Measurements from ENCODE around the gene SNTB2. TPM values are rescaled to one million over a fixed set of nuclear protein-coding genes. Genes with fewer than 3 reads are reported as not detected.

Gene SNTB2
- total RNA-seq, 1 donor from 2014 or later: 91.0 TPM

GRCh38 chr16:69182730-69183416 lies 4.1 kb upstream of the SNTB2 start:
- no peak for DNase-seq

DNA sequence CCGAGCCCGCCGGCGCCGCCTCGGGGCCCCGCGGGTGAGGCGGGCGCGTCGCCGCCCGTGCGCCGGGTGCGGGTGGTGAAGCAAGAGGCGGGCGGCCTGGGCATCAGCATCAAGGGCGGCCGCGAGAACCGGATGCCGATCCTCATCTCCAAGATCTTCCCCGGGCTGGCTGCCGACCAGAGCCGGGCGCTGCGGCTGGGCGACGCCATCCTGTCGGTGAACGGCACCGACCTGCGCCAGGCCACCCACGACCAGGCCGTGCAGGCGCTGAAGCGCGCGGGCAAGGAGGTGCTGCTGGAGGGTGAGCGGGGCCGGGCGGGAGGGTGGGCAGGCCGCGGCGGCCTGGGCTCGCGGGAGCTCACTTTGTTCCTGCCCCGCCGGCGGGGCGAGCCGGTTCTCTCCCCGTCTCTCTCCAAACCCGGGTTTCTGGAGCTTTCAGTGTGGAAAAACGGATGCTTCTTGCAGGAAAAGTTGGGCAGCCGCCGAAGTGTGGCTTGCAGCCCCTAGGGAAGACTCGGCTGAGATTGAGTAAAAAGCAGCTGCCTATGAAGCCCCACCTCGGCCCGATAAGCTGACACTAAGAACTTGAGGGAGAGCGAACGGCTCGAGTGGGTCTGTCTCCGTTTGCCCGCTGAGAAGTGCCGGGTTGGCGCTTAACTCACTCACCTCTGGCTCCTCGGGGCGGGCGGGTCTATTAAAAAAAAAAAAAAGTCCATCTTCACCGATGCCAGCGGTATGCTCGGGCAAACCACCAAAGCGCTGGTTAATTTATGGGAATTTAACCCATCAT lies 677 bp downstream of the SNTB2 start:
- DNase-seq: peak; percentile 54

DNA sequence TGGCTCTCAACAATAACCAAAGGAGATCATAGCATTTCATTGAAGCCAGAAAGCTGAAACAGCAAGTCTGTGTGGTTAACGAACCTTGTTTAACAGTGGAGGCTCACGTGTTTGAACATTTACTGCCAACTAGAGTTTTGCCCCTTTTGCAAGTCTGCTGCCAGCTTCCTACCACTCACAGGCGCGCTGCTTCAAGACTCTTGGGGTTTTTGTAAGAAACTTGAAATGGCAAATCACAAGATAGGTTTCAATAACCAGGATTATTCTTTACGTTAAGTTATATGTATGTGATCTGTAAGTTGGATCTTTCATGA lies 1.2 kb downstream of the SNTB2 start:
- DNase-seq: peak; percentile 60

DNA sequence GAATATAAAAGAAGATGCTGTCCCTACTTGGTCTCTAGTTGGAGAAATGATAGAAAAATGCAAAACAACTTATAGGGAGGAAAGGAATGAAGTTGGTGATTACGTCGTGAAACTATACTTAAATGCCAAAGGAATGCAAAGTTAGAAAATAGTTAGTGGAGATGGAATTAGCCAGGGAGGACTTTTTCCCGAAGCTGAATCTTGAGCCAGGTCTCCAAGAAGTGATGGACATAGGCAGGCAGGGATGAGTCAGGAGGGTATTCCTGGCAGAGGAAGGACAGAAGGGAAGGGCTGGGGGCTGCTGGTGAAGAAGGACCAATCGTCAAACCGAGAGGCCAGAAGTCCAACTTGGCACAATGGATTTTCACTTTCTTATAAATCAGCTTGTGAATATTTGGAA lies 1.8 kb downstream of the SNTB2 start:
- DNase-seq: peak; percentile 58

- no peak for DNase-seq
Measured at GRCh38 chr16:69190046-69190588, 3.2 kb downstream of the SNTB2 start.

GRCh38 chr16:69190598-69190997 lies 3.6 kb downstream of the SNTB2 start:
- no peak for DNase-seq

- DNase-seq: no peak
Measured at GRCh38 chr16:69191136-69191535, 4.2 kb downstream of the SNTB2 start.

DNA sequence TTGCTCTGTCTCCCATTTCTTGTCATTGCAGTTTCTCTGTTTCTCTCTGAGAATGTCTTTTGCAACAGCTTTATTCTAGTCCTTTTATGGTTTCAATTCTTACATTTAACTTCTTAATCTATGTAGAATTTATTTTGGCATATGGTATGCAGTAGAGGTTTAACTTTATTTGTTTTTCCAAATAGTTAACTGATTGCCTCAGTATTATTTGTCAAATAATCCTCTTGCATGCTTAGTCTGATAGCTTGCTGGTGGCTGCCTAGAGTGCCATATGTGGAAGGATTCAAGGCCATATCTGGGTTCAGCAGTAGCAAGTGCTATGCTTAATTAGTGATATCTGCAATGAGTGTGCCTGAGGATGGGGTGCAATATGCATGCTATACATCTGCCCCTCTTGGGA lies 6.9 kb downstream of the SNTB2 start:
- no peak for DNase-seq

DNA sequence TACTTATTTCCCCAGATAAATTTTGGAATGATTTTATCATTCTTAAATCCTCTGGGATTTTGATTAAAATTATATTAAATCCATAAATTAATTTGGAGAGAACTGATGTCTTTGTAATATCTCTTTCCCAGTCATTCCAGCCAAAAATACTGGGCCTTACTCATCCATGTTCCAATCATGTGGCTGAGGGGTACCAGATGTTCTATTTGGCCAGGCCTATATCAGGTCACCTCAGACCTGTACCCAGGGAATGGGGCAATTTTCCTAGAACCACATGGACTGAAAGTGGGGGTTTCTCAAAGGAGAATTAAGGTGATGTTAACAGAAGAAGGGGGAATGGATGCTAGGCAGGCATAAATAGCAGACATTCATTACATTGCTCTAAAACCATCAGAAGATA lies 7.5 kb downstream of the SNTB2 start:
- no peak for DNase-seq

DNA sequence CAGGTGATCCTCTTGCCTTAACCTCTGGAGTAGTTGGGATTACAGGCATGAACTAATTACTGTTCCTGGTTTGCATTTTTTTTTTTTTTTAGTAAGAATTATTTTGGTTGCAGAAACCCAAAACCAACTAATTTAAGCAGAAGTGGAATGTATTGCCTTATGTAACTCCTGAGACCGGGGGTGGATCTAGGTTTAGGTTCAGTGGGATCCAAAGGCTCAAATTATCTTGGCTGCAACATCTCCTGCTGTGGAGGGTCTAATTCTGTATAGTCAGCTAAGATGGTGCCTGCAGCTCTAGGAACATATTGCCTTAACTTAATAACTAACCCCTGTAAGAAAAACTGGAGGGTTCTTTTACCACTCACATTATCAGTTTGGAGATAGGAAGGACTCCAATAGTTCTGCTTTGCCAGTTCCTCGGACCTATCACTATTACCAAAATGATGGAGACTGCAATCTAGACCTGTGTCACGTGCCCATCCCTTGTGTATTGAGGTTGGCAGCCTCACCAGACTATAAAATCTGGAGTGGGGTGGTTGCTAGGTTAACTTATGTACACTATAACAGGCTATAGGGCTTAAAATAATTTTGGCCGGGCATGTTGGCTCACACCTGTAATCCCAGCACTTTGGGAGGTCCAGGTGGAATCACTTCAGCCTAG lies 8.5 kb downstream of the SNTB2 start:
- DNase-seq: no peak

- DNase-seq: no peak
Measured at GRCh38 chr16:69197573-69197972, 10.6 kb downstream of the SNTB2 start.

DNA sequence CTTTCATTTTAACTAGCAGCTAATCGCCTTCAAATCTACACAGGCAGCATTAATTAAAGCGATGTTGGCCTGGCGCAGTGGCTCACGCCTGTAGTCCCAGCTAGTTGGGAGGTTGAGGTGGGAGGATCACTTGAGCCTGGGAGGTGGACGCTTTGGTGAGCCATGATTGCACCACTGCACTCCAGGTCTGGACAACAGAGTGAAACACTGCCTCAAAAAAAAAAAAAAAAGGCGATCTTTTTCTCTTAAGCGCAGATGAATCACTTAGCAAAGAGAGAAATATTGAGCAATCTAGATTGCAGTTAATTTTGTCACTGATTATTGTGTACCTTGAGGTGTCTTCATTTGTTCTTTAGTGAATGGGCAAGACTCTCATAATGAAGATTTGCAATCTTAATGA lies 12.4 kb downstream of the SNTB2 start:
- no peak for DNase-seq

DNA sequence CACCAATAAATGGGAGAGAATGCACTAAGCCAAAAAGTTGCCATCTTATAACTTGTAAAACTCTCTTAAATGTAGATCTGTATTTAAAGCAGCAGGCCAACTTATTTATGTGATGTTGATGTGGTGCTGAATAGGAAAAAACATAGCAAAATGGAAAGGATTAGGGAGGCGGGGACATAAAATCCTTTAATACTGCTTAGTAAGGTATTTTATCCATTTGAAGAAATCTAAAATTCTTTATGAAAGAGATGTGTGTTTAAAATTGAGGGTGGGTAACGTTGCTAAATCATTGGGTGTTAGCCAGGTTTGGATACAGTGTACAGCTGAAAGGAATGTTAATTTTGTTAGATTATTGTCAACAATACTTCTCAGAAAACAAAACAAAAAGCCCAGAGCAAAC lies 14.3 kb downstream of the SNTB2 start:
- no peak for DNase-seq

DNA sequence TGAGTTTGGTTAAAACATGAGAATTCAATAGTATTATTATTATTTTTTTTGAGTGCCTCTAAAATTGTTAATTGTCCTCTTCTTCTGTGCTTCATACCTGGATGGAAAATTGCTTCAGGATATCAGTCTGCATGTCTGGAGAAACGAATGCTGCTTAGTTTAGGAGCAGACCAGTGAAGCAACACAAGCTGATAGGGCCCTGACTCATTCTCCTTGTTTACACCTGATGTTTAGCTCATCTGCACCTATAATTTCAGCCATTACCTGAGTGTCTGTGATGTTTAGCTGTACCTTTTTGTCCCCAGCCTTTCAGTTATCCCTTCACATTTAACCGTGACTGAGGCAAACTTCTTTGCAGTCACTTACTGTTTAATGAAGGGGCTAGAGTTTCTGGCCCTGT lies 14.8 kb downstream of the SNTB2 start:
- DNase-seq: no peak

DNA sequence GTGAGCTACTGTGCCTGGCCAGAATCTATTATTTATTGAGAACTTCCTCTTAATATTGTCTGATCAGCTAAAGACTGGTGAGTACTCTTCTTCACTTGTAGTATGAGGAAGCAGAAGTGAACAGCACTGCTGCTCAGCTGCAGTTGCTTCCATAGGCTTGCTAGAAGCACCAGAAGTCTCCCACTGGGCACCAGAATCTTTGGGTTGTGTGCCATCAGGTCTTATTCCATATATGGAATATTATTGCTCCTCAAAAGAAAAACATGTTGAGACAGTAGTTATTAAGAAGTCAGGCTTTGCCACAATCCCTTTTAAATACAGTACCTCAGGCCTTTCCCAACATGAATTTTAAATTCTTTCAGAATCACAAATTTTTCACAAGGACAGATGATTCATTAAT lies 17.2 kb downstream of the SNTB2 start:
- DNase-seq: no peak

DNA sequence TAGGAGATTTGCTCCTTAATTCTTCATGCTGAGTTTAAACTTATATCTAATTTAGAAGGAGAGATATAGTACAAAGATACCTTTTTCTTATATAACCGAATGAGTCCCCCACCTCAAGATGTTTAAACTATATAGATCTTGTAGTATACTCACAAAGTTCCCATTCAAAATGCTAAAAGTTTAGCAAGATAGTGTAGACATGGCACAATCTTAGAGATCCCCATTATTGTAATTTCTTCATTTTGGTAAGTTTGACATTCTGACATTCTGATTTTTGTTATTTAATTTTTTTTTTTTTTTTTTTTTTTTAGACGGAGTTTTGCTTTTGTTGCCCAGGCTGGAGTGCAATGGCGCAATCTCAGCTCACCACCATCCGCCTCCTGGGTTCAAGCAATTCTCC lies 22.8 kb downstream of the SNTB2 start:
- DNase-seq: no peak

- peak; percentile 69 for DNase-seq
Measured at GRCh38 chr16:69217433-69217832, 30.5 kb downstream of the SNTB2 start.

- DNase-seq: no peak
Measured at GRCh38 chr16:69219279-69219678, 32.3 kb downstream of the SNTB2 start.

- DNase-seq: peak; percentile 28
Measured at GRCh38 chr16:69223882-69224281, 36.9 kb downstream of the SNTB2 start.

DNA sequence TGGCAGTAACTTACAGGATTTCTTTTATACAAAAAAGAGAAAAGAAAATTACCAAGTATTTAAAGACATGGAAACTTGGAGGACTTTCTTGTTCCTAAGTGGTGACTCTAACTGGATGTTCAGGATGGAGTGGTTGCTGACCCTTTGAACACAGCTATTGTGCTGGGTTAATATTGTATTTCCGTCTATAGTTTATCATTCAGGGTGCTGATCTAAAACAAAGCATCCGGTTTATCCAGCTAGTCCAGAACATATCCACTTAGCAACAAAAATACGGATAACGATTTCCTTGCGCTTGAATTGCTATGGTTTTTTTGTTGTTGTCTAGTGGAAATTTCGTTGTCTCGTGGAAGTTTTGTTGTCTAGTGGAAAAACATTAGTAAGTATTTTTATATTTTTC lies 38.2 kb downstream of the SNTB2 start:
- DNase-seq: peak; percentile 98

GRCh38 chr16:69233124-69233523 lies 46.2 kb downstream of the SNTB2 start:
- no peak for DNase-seq

- DNase-seq: no peak
Measured at GRCh38 chr16:69234460-69234859, 47.5 kb downstream of the SNTB2 start.

DNA sequence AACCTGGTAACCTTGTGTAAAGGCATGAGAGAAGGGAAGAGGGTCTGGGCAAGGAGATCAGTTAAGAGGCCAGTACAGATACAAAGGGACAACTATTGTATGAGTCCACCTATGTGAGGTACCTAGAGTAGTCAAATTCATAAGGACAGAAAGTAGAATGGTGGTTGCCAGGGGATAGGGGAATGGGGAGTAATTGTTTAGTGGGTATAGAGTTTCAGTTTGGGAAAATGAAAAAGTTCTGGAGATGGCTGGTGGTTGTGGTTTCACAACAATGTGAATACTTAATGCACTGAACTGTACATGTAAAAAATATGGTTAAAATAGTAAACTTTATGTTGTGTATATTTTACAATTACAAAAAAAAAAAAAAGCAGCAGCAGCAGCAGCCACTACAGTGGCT lies 49.4 kb downstream of the SNTB2 start:
- DNase-seq: no peak

DNA sequence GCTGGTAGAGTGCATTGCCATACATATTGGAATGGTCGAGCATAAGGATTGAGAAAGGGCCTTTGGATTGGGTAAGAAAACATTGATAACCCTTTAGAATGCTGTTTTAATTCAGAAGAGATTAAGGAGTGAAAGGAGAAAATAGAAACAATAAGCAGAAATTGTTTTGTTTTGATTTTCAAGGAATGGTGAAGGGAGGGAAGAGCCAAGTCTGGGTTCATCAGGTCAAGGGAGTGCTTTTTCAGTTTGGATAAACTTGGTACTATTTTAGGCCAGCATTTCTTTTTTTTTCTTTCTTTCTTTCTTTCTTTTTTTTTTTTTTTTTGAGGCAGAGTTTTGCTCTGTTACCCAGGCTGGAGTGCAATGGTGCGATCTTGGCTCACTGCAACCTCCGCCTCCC lies 50.3 kb downstream of the SNTB2 start:
- no peak for DNase-seq
